Body of pancreas (tissue), 4 donors: ENCODE results near the gene HMG20B. TPM values are rescaled to one million over a fixed set of nuclear protein-coding genes. Genes with fewer than 3 reads are reported as not detected.

Experiments
- ATAC-seq: fragments of 150-250 bp; one replicate; pipeline ENCODE4 v1.9.1; 2016
- DNase-seq, 4 donors: peaks; one replicate each; pipeline ENCODE4 v3.0.0-alpha.2; 2019
- H3K27ac ChIP-seq, 4 donors: fragments of 200-600 bp; sonication (generic); 1 replicate in 3 of 4; 2 replicates in 1 of 4; pipeline versions ENCODE4 v1.5.1 to v1.6.1; 2016 to 2019; ENCODE audit warnings: mild to moderate bottlenecking in 1 of 4, mixed read lengths in 1 of 4, moderate library complexity in 1 of 4
- H3K27me3 ChIP-seq, 2 donors: fragments of 200-600 bp; sonication (generic); one replicate each; pipeline ENCODE4 v1.6.0; 2016; ENCODE audit warnings: mild to moderate bottlenecking in 1 of 2
- H3K36me3 ChIP-seq, 2 donors: fragments of 200-600 bp; sonication (generic); replicated peaks in 1 of 2; 2 replicates each; pipeline ENCODE4 v1.5.1; 2016; ENCODE audit warnings: low read depth in 2 of 2; ENCODE audit not compliant: insufficient read depth in 1 of 2
- H3K4me1 ChIP-seq: fragments of 200-600 bp; sonication (generic); one replicate; pipeline ENCODE4 v1.6.0; 2016
- H3K4me3 ChIP-seq, 2 donors: fragments of 200-600 bp; sonication (generic); 1 replicate in 1 of 2; 2 replicates in 1 of 2; pipeline ENCODE4 v1.5.1; 2016 to 2019
- H3K9me3 ChIP-seq, 3 donors: fragments of 200-600 bp; sonication (generic); 1 replicate in 2 of 3; 2 replicates in 1 of 3; pipeline ENCODE4 v1.5.1; 2016
- POLR2A ChIP-seq, 3 donors: fragments of 450-650 bp; IDR thresholded peaks; one replicate each; pipeline ENCODE4 v1.6.1; 2016; ENCODE audit warnings: antibody characterized with exemption in 3 of 3, mild to moderate bottlenecking in 2 of 3
- WGBS, 2 donors: methylation state at CpG; one replicate each; pipeline ENCODE4 v1.1.5; 2017; 5-methylcytosine and 5-hydroxymethylcytosine counted together
- intact Hi-C: fragments of 100-400 bp; cut with DNase I; formaldehyde crosslinking; loops from one replicate; pipeline ENCODE4 v1.15.1; 2023
- total RNA-seq, 2 donors: library from RNA; depleted of rRNA; stranded (reverse); fragments of >200 nt; gene quantifications; one replicate each; pipeline ENCODE4 v1.1.0, GENCODE V29; 2016
- TF ChIP-seq, protein P1 (sequence below), 7 experiments: fragments of 450-650 bp in 4 of 7; fragments of 200-600 bp in 3 of 7; sonication (generic) in 3 of 7; IDR thresholded peaks; one replicate each; pipeline ENCODE4 v1.5.1; 2016 to 2019; ENCODE audit warnings: antibody characterized with exemption in 7 of 7

Gene HMG20B
- total RNA-seq, 2 donors from 2014 or later, result 66.7 to 91.0 TPM

DNA sequence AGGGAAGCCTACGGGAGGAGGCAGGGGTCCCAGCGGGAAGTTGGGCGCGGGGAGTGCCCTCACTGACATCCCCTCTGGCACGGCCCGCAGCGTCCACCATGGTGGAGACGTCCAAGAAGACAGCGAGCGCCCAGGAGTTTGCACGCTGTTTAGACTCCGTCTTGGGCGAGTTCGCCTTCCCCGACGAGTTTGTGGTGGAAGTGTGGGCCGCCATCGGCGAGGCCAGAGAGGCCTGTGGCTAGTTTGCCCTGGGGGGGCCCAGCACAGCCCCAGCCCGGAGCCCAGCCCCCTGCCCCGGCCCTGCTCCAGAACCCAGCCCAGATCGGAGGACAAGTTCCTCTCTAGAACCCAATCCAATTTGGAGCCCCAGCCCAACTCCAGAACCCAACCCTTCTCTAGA, 17.2 kb downstream of the HMG20B start:
- H3K36me3 ChIP-seq, result no peaks in the 10 kb centered on the region
- no peak overlapping the region for H3K4me3 ChIP-seq
- TF ChIP-seq, protein P1, sequence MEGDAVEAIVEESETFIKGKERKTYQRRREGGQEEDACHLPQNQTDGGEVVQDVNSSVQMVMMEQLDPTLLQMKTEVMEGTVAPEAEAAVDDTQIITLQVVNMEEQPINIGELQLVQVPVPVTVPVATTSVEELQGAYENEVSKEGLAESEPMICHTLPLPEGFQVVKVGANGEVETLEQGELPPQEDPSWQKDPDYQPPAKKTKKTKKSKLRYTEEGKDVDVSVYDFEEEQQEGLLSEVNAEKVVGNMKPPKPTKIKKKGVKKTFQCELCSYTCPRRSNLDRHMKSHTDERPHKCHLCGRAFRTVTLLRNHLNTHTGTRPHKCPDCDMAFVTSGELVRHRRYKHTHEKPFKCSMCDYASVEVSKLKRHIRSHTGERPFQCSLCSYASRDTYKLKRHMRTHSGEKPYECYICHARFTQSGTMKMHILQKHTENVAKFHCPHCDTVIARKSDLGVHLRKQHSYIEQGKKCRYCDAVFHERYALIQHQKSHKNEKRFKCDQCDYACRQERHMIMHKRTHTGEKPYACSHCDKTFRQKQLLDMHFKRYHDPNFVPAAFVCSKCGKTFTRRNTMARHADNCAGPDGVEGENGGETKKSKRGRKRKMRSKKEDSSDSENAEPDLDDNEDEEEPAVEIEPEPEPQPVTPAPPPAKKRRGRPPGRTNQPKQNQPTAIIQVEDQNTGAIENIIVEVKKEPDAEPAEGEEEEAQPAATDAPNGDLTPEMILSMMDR (IDR thresholded peaks at IDR 0.05), result no peak
- intact Hi-C loops, result no loop called here
- WGBS, 2 donors, result 84 to 85% methylated on average over 8 to 22 of the region's 22 CpGs
- DNase-seq, result no peak
- no peak overlapping the region for H3K27ac ChIP-seq
- ATAC-seq, result no peak
- H3K9me3 ChIP-seq, result no peaks in the 10 kb centered on the region
- H3K4me1 ChIP-seq, result peaks cover 25% of the 10 kb centered on the region
- H3K27me3 ChIP-seq, result peaks cover 0 to 12% of the 10 kb centered on the region in 2 donors

DNA sequence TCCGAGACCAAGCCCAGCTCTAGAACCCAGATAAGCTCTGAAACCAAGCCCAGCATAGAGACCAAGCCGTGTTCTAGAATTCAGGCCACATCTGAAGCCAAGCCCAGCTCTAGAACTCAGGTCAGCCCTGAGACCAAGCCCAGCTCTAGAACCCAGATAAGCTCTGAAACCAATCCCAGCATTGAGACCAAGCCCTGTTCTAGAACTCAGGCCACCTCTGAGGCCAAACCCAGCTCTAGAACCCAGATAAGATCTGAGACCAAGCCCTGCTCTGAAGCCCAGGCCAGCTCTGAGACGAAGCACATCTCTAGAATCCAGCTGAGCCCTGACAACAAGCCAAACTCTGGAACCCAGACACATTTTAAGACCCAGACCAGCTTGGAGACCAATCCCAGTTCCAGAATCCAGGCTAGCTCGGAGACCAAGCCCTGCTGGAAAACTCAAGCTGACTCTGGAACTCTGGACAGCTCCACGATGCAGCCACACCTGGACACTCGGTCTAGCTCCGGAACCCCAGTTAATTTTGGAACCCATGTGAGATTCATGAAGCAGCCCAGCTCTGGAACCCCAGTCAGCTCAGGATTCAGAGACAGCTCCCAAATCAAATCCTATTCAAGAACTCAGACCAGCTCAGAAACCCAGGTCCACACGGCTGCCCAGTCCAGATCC, 18.4 kb downstream of the HMG20B start:
- no peaks in the 10 kb centered on the region for H3K9me3 ChIP-seq
- TF ChIP-seq POLR2A (IDR thresholded peaks at IDR 0.05), result no peak
- TF ChIP-seq, protein P1 (IDR thresholded peaks at IDR 0.05), result no peak
- H3K27me3 ChIP-seq, result peaks cover 0 to 3% of the 10 kb centered on the region in 2 donors
- H3K4me3 ChIP-seq, result no peak overlapping the region
- peaks cover 16% of the 10 kb centered on the region for H3K4me1 ChIP-seq
- intact Hi-C loops, result no loop called here
- no peak for DNase-seq
- no peak overlapping the region for H3K27ac ChIP-seq
- no peaks in the 10 kb centered on the region for H3K36me3 ChIP-seq
- ATAC-seq, result no peak
- 96 to 100% methylated on average over 1 to 8 of the region's 8 CpGs for WGBS, 2 donors

DNA sequence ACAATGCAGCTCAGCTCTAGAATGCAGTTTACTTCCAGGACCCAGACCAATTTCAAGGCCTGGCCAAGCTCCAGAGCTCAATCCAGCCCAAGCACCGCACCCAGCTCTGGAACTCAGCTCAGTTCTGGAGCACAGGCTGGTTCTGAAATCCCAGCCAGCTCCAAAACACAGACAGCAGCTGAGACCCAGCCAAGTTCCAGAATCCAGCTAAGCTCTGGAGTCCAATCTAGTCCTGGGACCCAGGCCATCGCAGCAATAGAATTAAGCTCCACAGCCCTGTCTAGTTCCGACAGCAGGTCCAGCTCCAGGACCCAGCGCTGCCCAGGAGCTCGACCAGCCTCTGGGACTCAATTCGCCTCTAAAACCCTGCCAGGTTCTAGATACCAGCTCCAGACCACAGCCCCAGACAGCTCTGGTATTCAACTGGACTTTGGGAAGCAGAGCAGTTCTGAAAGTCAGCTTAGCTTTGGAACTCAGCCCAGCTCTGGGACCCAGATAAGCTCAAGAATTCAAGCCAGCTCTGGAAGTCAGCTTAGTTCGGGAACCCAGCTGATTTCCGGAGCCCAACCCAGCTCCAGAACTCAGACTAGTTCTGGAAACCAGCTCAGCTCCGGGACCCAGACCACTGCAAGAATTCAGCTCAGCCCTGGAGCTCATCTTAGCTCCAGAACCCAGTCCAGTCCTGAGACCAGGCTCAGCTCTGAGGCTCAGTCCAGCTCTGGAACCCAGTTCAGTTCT, 19.3 kb downstream of the HMG20B start:
- 20 to 64% methylated on average over 1 to 9 of the region's 9 CpGs for WGBS, 2 donors
- peak in 2 of 4 donors; percentile 45 to 62 for DNase-seq
- intact Hi-C loops, result no loop called here

DNA sequence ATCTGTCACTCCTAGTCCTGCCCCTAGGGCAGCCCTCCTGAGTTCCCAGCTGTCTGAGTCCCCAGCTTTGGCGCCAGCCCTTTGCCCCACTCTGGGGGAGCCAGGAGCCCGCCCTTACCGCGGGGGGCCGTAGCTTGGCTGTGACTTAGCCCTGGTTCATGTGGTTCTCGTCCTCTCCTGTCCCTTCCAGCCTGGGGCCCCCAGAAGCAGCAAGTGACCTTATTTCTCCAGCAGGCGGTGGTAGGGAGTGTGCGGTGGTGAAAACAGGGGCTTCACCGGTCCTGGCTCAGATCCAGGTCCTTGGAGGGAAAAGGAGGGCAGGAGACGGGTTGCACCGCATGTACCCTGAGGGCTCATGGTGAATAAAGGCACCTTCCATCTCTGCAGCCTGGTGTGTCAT, 20.4 kb downstream of the HMG20B start:
- no peak overlapping the region for H3K4me3 ChIP-seq
- ATAC-seq, result no peak
- no peak for DNase-seq
- no peaks in the 10 kb centered on the region for H3K27me3 ChIP-seq
- H3K36me3 ChIP-seq, result no peaks in the 10 kb centered on the region
- H3K9me3 ChIP-seq, result no peaks in the 10 kb centered on the region
- 31 to 33% methylated on average over 7 to 11 of the region's 11 CpGs for WGBS, 2 donors
- TF ChIP-seq, protein P1 (IDR thresholded peaks at IDR 0.05), result no peak
- no peak for TF ChIP-seq POLR2A (IDR thresholded peaks at IDR 0.05)
- H3K4me1 ChIP-seq, result peaks cover 8% of the 10 kb centered on the region
- H3K27ac ChIP-seq, result no peak overlapping the region
- intact Hi-C loops, result no loop called here

More for the DNA sequence above, 19.3 kb downstream of the HMG20B start:
- Histone ChIP-seq H3K9me3 (no peaks in the 10 kb centered on the region), H3K27ac (no peak overlapping the region), H3K4me3 (no peak overlapping the region), H3K36me3 (no peaks in the 10 kb centered on the region), H3K4me1 (peaks cover 10% of the 10 kb centered on the region), H3K27me3 (no peaks in the 10 kb centered on the region)
- TF ChIP-seq POLR2A (IDR thresholded peaks at IDR 0.05), result no peak
- TF ChIP-seq, protein P1 (IDR thresholded peaks at IDR 0.05), result no peak
- peak; percentile 27 for ATAC-seq
